Measurements from ENCODE around the gene TASOR2. TPM values are rescaled to one million over a fixed set of nuclear protein-coding genes. Genes with fewer than 3 reads are reported as not detected.

The TASOR2 gene
- total RNA-seq, 2 experiments from 2014 or later, result 41.8 to 43.8 TPM

GRCh38 chr10:5659702-5660528 is 24.7 kb upstream of the TASOR2 start:
- Mint-ChIP-seq H3K9me3 (no peaks in the 10 kb centered on the region), H3K27me3 (no peaks in the 10 kb centered on the region), H3K36me3 (no peaks in the 10 kb centered on the region), H3K27ac (no peak overlapping the region), H3K4me1 (ENCODE audit: low read depth) (peaks cover 41% of the 10 kb centered on the region), H3K4me3 (no peak overlapping the region)
- intact Hi-C loops (cut with micrococcal nuclease), result no loop called here
- ChIA-PET POLR2A (no interaction called here), CTCF (interaction anchor here (1.0 to 1.2 kb wide), 2 partner anchors 30 to 37 kb away, joined by 4 to 5 read pairs; no protein-coding TSS in a partner anchor)
- peak; percentile 35 for DNase-seq

GRCh38 chr10:5661043-5661442 is 23.6 kb upstream of the TASOR2 start:
- Mint-ChIP-seq H3K9me3 (no peaks in the 10 kb centered on the region), H3K4me3 (no peak overlapping the region), H3K36me3 (no peaks in the 10 kb centered on the region), H3K4me1 (ENCODE audit: low read depth) (peaks cover 37% of the 10 kb centered on the region), H3K27me3 (no peaks in the 10 kb centered on the region), H3K27ac (no peak overlapping the region)
- ChIA-PET CTCF (interaction anchor here (1.2 kb wide), 1 partner anchor 38 kb away, joined by 4 read pairs; no protein-coding TSS in a partner anchor), POLR2A (no interaction called here)
- no peak for DNase-seq
- intact Hi-C loops (cut with micrococcal nuclease), result no loop called here

- POLR2A ChIA-PET, result no interaction called here
- CTCF ChIA-PET, result no interaction called here
These were observed 21.7 kb upstream of the TASOR2 start for GRCh38 chr10:5662708-5663579.

GRCh38 chr10:5663692-5664427 is 20.8 kb upstream of the TASOR2 start:
- Mint-ChIP-seq H3K27ac (no peak overlapping the region), H3K4me3 (no peak overlapping the region), H3K4me1 (ENCODE audit: low read depth) (peaks cover 33% of the 10 kb centered on the region), H3K9me3 (no peaks in the 10 kb centered on the region), H3K27me3 (no peaks in the 10 kb centered on the region), H3K36me3 (no peaks in the 10 kb centered on the region)
- CTCF ChIA-PET, result interaction anchor here (0.8 kb wide), 1 partner anchor 181 kb away, joined by 3 read pairs; no protein-coding TSS in a partner anchor
- intact Hi-C loops (cut with micrococcal nuclease), result no loop called here
- POLR2A ChIA-PET, result no interaction called here
- DNase-seq, result no peak

More at GRCh38 chr10:5662708-5663579, 21.7 kb upstream of the TASOR2 start:
- DNase-seq, result no peak
- no peaks in the 10 kb centered on the region for H3K27me3 Mint-ChIP-seq
- intact Hi-C loops (cut with micrococcal nuclease), result no loop called here
- no peaks in the 10 kb centered on the region for H3K9me3 Mint-ChIP-seq
- no peak overlapping the region for H3K27ac Mint-ChIP-seq
- no peaks in the 10 kb centered on the region for H3K36me3 Mint-ChIP-seq
- peaks cover 33% of the 10 kb centered on the region for H3K4me1 Mint-ChIP-seq (ENCODE audit: low read depth)
- no peak overlapping the region for H3K4me3 Mint-ChIP-seq

GRCh38 chr10:5665373-5666007 is 19.1 kb upstream of the TASOR2 start:
- CTCF ChIA-PET, result interaction anchor here (1.7 kb wide), 1 partner anchor 36 kb away, joined by 7 read pairs; no protein-coding TSS in a partner anchor
- intact Hi-C loops (cut with micrococcal nuclease), result loop anchor here (2.0 kb wide), 2 partner anchors 19 to 37 kb away; partner anchors contain the start of gene TASOR2
- Mint-ChIP-seq H3K4me3 (peak overlapping the region; percentile 77), H3K27me3 (no peaks in the 10 kb centered on the region), H3K27ac (no peak overlapping the region), H3K36me3 (no peaks in the 10 kb centered on the region), H3K4me1 (ENCODE audit: low read depth) (peaks cover 19% of the 10 kb centered on the region), H3K9me3 (no peaks in the 10 kb centered on the region)
- DNase-seq, result no peak
- POLR2A ChIA-PET, result interaction anchor here (1.2 kb wide), 1 partner anchor 20 kb away, joined by 8 read pairs; no protein-coding TSS in a partner anchor

- Mint-ChIP-seq H3K36me3 (no peaks in the 10 kb centered on the region), H3K4me3 (peak within 1 kb of the TSS; percentile 84), H3K4me1 (ENCODE audit: low read depth) (peaks cover 18% of the 10 kb centered on the region), H3K27ac (peak within 1 kb of the TSS; percentile 57), H3K27me3 (no peaks in the 10 kb centered on the region), H3K9me3 (no peaks in the 10 kb centered on the region)
- POLR2A ChIA-PET, result interaction anchor here (1.2 kb wide), 1 partner anchor 19 kb away, joined by 8 read pairs; no protein-coding TSS in a partner anchor
- intact Hi-C loops (cut with micrococcal nuclease), result loop anchor here (2.0 kb wide), 2 partner anchors 19 to 37 kb away; partner anchors contain the start of gene TASOR2
- peak; percentile 60 for DNase-seq
- CTCF ChIA-PET, result interaction anchor here (1.7 kb wide), 1 partner anchor 37 kb away, joined by 7 read pairs; no protein-coding TSS in a partner anchor
These were observed 18.4 kb upstream of the TASOR2 start, which contains the start of gene ASB13 for GRCh38 chr10:5666008-5666840. TSS of gene ASB13 (minus strand) at chr10:5666595. CDS start at chr10:5666551, 44 bp downstream.

GRCh38 chr10:5666841-5667630 is 17.6 kb upstream of the TASOR2 start:
- Mint-ChIP-seq H3K4me3 (peak overlapping the region; percentile 84), H3K27me3 (no peaks in the 10 kb centered on the region), H3K4me1 (ENCODE audit: low read depth) (peaks cover 18% of the 10 kb centered on the region), H3K27ac (peak overlapping the region; percentile 57), H3K36me3 (no peaks in the 10 kb centered on the region), H3K9me3 (no peaks in the 10 kb centered on the region)
- POLR2A ChIA-PET, result no interaction called here
- CTCF ChIA-PET, result interaction anchor here (1.0 kb wide), 1 partner anchor 37 kb away, joined by 6 read pairs; no protein-coding TSS in a partner anchor
- intact Hi-C loops (cut with micrococcal nuclease), result loop anchor here (2.0 kb wide), 2 partner anchors 18 to 38 kb away; partner anchors contain the start of gene TASOR2
- DNase-seq, result no peak

- POLR2A ChIA-PET, result no interaction called here
- intact Hi-C loops (cut with micrococcal nuclease), result no loop called here
- H3K9me3 Mint-ChIP-seq, result peaks cover 6% of the 10 kb centered on the region
- no peak overlapping the region for H3K4me3 Mint-ChIP-seq
- CTCF ChIA-PET, result no interaction called here
- DNase-seq, result no peak
- H3K27me3 Mint-ChIP-seq, result no peaks in the 10 kb centered on the region
- H3K27ac Mint-ChIP-seq, result no peak overlapping the region
- H3K4me1 Mint-ChIP-seq (ENCODE audit: low read depth), result peaks cover 18% of the 10 kb centered on the region
- no peaks in the 10 kb centered on the region for H3K36me3 Mint-ChIP-seq
These were observed 16.2 kb upstream of the TASOR2 start for GRCh38 chr10:5668429-5668828.

- no peak overlapping the region for H3K4me3 Mint-ChIP-seq
- ChIA-PET POLR2A (no interaction called here), CTCF (interaction anchor here (2.7 kb wide), 1 partner anchor 46 kb away, joined by 10 read pairs; no protein-coding TSS in a partner anchor)
- H3K9me3 Mint-ChIP-seq, result peaks cover 15% of the 10 kb centered on the region
- H3K27ac Mint-ChIP-seq, result no peak overlapping the region
- peaks cover 15% of the 10 kb centered on the region for H3K4me1 Mint-ChIP-seq (ENCODE audit: low read depth)
- H3K36me3 Mint-ChIP-seq, result peaks cover 2% of the 10 kb centered on the region
- no peak for DNase-seq
- no peaks in the 10 kb centered on the region for H3K27me3 Mint-ChIP-seq
- intact Hi-C loops (cut with micrococcal nuclease), result no loop called here
These were observed 15.0 kb upstream of the TASOR2 start for GRCh38 chr10:5669604-5670003.
